ENCODE results near the gene MAPKAPK2.
A peak's percentile ranks its signal among the peaks of the same experiment; 100 is the strongest.

The MAPKAPK2 gene

GRCh38 chr1:206702260-206702659, 17.6 kb downstream of the MAPKAPK2 start:
- Histone ChIP-seq H3K27ac (no peak overlapping the region), H3K27me3 (no peaks in the 10 kb centered on the region), H3K4me3 (no peak overlapping the region), H3K9me3 (no peaks in the 10 kb centered on the region), H3K36me3 (peaks cover 0 to 8% (median 0%) of the 10 kb centered on the region in 3 donors), H3K4me1 (peaks cover 18 to 97% (median 73%) of the 10 kb centered on the region in 4 donors)
- intact Hi-C loops (cut with DNase I; ENCODE audit: low total_unique reads), result no loop called here
- DNase-seq, result no peak
- no peak for TF ChIP-seq CTCF (IDR thresholded peaks at IDR 0.05)

- intact Hi-C loops (cut with DNase I; ENCODE audit: low total_unique reads), result no loop called here
- Histone ChIP-seq H3K4me1 (peaks cover 18 to 97% (median 74%) of the 10 kb centered on the region in 4 donors), H3K36me3 (peaks cover 0 to 4% (median 0%) of the 10 kb centered on the region in 3 donors), H3K4me3 (no peak overlapping the region), H3K27ac (no peak overlapping the region), H3K27me3 (no peaks in the 10 kb centered on the region), H3K9me3 (no peaks in the 10 kb centered on the region)
- no peak for TF ChIP-seq CTCF (IDR thresholded peaks at IDR 0.05)
- no peak for DNase-seq
These were observed 18.1 kb downstream of the MAPKAPK2 start for GRCh38 chr1:206702803-206703202.

GRCh38 chr1:206703661-206704060, 19.0 kb downstream of the MAPKAPK2 start:
- Histone ChIP-seq H3K36me3 (no peaks in the 10 kb centered on the region), H3K27me3 (no peaks in the 10 kb centered on the region), H3K4me1 (peaks cover 18 to 97% (median 77%) of the 10 kb centered on the region in 4 donors), H3K27ac (no peak overlapping the region), H3K9me3 (no peaks in the 10 kb centered on the region), H3K4me3 (no peak overlapping the region)
- no peak for TF ChIP-seq CTCF (IDR thresholded peaks at IDR 0.05)
- DNase-seq, result no peak
- intact Hi-C loops (cut with DNase I; ENCODE audit: low total_unique reads), result no loop called here

- Histone ChIP-seq H3K4me1 (peaks cover 18 to 97% (median 78%) of the 10 kb centered on the region in 4 donors), H3K9me3 (no peaks in the 10 kb centered on the region), H3K4me3 (no peak overlapping the region), H3K27ac (no peak overlapping the region), H3K27me3 (no peaks in the 10 kb centered on the region), H3K36me3 (no peaks in the 10 kb centered on the region)
- intact Hi-C loops (cut with DNase I; ENCODE audit: low total_unique reads), result no loop called here
- TF ChIP-seq CTCF (IDR thresholded peaks at IDR 0.05), result no peak
- no peak for DNase-seq
These were observed 19.5 kb downstream of the MAPKAPK2 start for GRCh38 chr1:206704226-206704625.

- H3K27me3 ChIP-seq, result no peaks in the 10 kb centered on the region
- no peak overlapping the region for H3K4me3 ChIP-seq
- no peaks in the 10 kb centered on the region for H3K9me3 ChIP-seq
- peak; percentile 72 to 75 for DNase-seq
- H3K36me3 ChIP-seq, result no peaks in the 10 kb centered on the region
- H3K4me1 ChIP-seq, result peaks cover 18 to 97% (median 78%) of the 10 kb centered on the region in 4 donors
- H3K27ac ChIP-seq, result peak overlapping the region; percentile 50 to 74
- no peak for TF ChIP-seq CTCF (IDR thresholded peaks at IDR 0.05)
- intact Hi-C loops (cut with DNase I; ENCODE audit: low total_unique reads), result no loop called here
These were observed 20.5 kb downstream of the MAPKAPK2 start for GRCh38 chr1:206705191-206705590.

Data from tibial artery (tissue), 4 donors.